M059J (cell line): ENCODE results near the gene ZBTB8OS. TPM values are rescaled to one million over a fixed set of nuclear protein-coding genes. Genes with fewer than 3 reads are reported as not detected.

Source experiments
- DNase-seq: peaks from one replicate; pipeline ENCODE4 v3.0.0-alpha.2; 2012; ENCODE audit warnings: low read depth
- total RNA-seq: library from RNA; depleted of rRNA; stranded (reverse); fragments of >200 nt; shearing (Covaris generic); gene quantifications from 2 replicates; pipeline ENCODE4 v1.2.3, GENCODE V29; 2014; rRNA removed

The ZBTB8OS gene
- total RNA-seq, 1 experiment from 2014 or later, result 88.1 TPM

GRCh38 chr1:32611859-32612188 is 38.5 kb downstream of the ZBTB8OS start:
- no peak for DNase-seq

DNA sequence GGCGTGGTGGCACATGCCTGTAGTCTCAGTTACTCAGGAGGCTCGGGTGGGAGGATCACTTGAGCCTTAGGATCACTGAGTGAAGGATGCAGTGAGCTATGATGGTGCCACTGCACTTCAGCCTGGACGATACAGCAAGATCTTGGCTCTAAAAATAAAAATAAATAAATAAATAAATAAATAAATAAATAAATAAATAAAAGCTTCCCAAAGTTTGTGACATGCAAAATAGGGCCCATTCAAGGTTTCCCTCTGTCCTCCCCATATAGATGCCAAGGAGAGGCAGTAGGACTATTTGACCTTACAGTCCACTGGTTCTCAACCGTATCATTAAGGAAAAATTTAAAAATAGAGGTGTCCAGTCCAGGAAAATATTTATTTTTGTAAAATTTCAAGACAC is 41.2 kb downstream of the ZBTB8OS start:
- DNase-seq, result no peak

- no peak for DNase-seq
Observed at GRCh38 chr1:32606565-32607371, 43.6 kb downstream of the ZBTB8OS start.

DNA sequence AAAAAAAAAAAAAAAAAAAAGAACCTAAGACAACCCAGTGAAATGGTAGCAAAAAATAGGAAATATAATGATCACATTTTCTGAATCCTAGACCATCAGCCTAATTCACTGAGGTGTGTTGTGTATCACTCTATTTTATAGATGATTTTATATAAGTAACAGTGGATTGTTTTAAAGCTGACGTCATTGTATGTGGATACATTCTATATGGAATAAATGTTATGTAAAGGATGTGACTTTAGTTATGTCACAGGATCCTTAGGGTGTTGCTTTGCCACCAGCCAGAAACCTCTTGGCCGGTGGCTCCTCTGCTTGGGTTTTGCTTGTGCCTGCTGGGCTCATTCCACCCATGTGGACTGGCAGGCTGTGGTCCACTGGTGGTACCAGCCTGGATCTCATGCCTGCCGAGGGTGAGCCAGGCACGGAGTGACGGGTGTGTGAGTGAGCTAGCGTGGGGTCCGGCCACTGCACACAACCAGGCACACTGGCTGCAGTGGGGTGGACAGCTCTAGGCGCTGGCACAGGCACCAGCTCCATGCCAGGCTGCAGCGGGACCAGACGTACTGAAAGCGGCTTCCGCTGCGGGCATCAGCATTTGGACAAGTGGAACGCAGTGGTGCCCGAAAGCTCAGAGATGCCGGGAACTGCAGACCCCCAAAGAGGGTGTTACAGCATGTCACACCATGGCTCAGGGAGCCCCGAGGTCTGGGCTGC is 44.5 kb downstream of the ZBTB8OS start:
- no peak for DNase-seq

DNA sequence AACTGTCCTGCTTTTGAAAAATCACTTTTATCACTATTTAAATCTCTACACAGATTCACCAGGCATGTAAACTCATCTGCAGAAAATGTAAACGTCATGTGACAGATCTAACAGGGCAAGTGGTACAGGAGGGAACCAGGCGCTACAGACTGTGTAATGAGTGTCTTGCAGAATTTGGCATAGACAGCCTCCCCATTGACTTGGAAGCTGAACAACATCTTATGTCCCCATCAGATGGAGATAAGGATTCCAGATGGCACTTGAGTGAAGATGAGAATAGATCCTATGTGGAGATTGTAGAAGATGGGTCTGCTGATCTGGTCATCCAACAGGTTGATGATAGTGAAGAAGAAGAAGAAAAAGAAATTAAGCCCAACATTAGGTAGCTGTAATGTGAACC is 50.3 kb downstream of the ZBTB8OS start:
- DNase-seq, result no peak

- DNase-seq, result peak; percentile 49
Observed at GRCh38 chr1:32592943-32593342, 57.4 kb downstream of the ZBTB8OS start.

DNA sequence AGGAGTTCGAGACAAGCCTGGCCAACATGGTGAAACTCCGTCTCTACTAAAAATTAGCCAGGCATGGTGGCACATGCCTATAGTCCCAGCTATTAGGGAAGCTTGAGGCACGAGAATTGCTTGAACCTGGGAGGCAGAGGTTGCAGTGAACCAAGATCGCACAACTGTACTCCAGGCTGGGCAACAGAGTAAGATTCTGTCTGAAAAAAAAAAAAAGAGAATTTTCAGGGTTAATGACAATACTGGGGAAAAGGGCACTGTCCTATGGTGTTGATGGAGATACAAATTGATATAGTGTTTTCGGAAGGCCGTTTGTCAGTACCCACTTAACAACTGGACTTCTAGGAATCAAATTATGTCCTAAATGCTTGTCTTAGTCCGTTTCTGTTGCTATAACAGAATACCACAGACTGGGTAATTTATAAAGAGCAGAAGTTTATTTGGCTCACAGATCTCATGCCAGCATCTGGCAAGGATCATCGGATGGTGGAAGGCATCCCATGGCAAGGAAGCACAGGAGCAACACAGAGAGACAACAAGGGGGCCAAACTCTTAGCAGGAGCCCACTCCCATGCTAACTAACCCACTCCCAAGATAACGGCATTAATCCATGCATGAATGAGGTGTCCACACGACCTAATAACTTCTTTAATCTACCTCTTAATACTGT is 69.9 kb downstream of the ZBTB8OS start:
- no peak for DNase-seq

Other genes with a start within 250 kb of the ZBTB8OS start
- 0.02 and 0.32 TPM in 2 replicates for gene ZBTB8B, start 185.5 kb downstream of the ZBTB8OS start, total RNA-seq
- gene ZBTB8A, start 111.1 kb downstream of the ZBTB8OS start, total RNA-seq, result 3.2 and 6.3 TPM in 2 replicates
- 182 and 233 TPM in 2 replicates for gene RBBP4, start 658 bp upstream of the ZBTB8OS start, total RNA-seq
- gene SYNC, start 52.2 kb upstream of the ZBTB8OS start, total RNA-seq, result 22.3 and 38.2 TPM in 2 replicates
- 83.6 and 87.2 TPM in 2 replicates for gene YARS1, start 166.8 kb upstream of the ZBTB8OS start, total RNA-seq
- 20.9 and 30.3 TPM in 2 replicates for gene S100PBP, start 167.1 kb upstream of the ZBTB8OS start, total RNA-seq
- gene FNDC5, start 220.4 kb upstream of the ZBTB8OS start, total RNA-seq, result 0.49 and 2.9 TPM in 2 replicates
- gene HPCA, start 235.9 kb upstream of the ZBTB8OS start, total RNA-seq, result 0.07 TPM in 1 of 2 replicates, not detected in the other